Stimulated activated naive B cell treated with anti-CD40 and anti-IgM and Interleukin-4, amounts not matched to agents 10 μg/mL and 1 μg/mL and 100 μg/mL, for 72 hours (primary cell): ENCODE measurements around the gene GTF2H2C.
"Not testable (repeated sequence)": the region's sequence is repeated elsewhere in the genome, so short reads cannot be mapped to it uniquely, and the experiment has no call there.

Experiments used
- ATAC-seq, 2 donors: fragments of 150-1000 bp; cut with Tn5 transposase; replicated peaks; 2 replicates each; pipeline ENCODE4 v1.10.0; 2021; ENCODE audit warnings: moderate library complexity in 1 of 2
- DNase-seq: peaks from one replicate; pipeline ENCODE4 v3.0.0; 2021
- H3K27ac Mint-ChIP-seq: one replicate; pipeline ENCODE4 v1.8.0; 2022; ENCODE audit warnings: mild to moderate bottlenecking, mixed read lengths
- H3K27me3 Mint-ChIP-seq, 2 donors: one replicate each; pipeline ENCODE4 v1.8.0; 2022; ENCODE audit warnings: mixed read lengths in 2 of 2
- H3K36me3 Mint-ChIP-seq, 2 donors: one replicate each; pipeline ENCODE4 v1.8.0; 2022; ENCODE audit warnings: mixed read lengths in 2 of 2, mild to moderate bottlenecking in 1 of 2
- H3K4me1 Mint-ChIP-seq, 2 donors: one replicate each; pipeline ENCODE4 v1.8.0; 2022; ENCODE audit warnings: mixed read lengths in 2 of 2, mild to moderate bottlenecking in 1 of 2
- H3K4me3 Mint-ChIP-seq, 2 donors: one replicate each; pipeline ENCODE4 v1.8.0; 2022; ENCODE audit warnings: mild to moderate bottlenecking in 2 of 2, mixed read lengths in 2 of 2, moderate library complexity in 1 of 2
- H3K9me3 Mint-ChIP-seq, 2 donors: one replicate each; pipeline ENCODE4 v1.8.0; 2022; ENCODE audit warnings: mixed read lengths in 2 of 2, mild to moderate bottlenecking in 1 of 2

Gene GTF2H2C

GRCh38 chr5:69559908-69560330 is at the start of gene GTF2H2C:
Gene GTF2H2C (plus strand): TSS chr5:69560191. CDS start chr5:69565133, 4,942 bp downstream.
- DNase-seq (peak; percentile 78), ATAC-seq (peak; percentile 99 to 100)
- H3K27me3 Mint-ChIP-seq, H3K4me1 Mint-ChIP-seq, H3K36me3 Mint-ChIP-seq, H3K9me3 Mint-ChIP-seq: not testable (repeated sequence)
- Mint-ChIP-seq H3K4me3 (peak within 1 kb of the TSS; percentile 90 to 93), H3K27ac (peak within 1 kb of the TSS; percentile 95)

- Mint-ChIP-seq H3K27me3 (peaks cover 0 to 3% of the 10 kb centered on the region in 2 donors), H3K27ac (no peak overlapping the region), H3K4me1 (no peaks in the 10 kb centered on the region), H3K36me3 (no peaks in the 10 kb centered on the region), H3K4me3 (no peak overlapping the region), H3K9me3 (no peaks in the 10 kb centered on the region)
- DNase-seq = no peak
- ATAC-seq = no peak
Measured at GRCh38 chr5:69510694-69511093, 49.3 kb upstream of the GTF2H2C start.

- Mint-ChIP-seq H3K36me3 (no peaks in the 10 kb centered on the region), H3K4me1 (no peaks in the 10 kb centered on the region), H3K4me3 (no peak overlapping the region), H3K9me3 (peaks cover 0 to 1% of the 10 kb centered on the region in 2 donors), H3K27me3 (peaks cover 0 to 3% of the 10 kb centered on the region in 2 donors), H3K27ac (no peak overlapping the region)
- no peak for DNase-seq
- no peak for ATAC-seq
Measured at GRCh38 chr5:69512740-69513260, 47.2 kb upstream of the GTF2H2C start.

GRCh38 chr5:69515570-69515969 is 44.4 kb upstream of the GTF2H2C start:
- DNase-seq, ATAC-seq, H3K4me3 Mint-ChIP-seq, H3K27ac Mint-ChIP-seq, H3K9me3 Mint-ChIP-seq, H3K4me1 Mint-ChIP-seq, H3K36me3 Mint-ChIP-seq, H3K27me3 Mint-ChIP-seq: not testable (repeated sequence)

GRCh38 chr5:69516769-69517168 is 43.2 kb upstream of the GTF2H2C start:
- DNase-seq = no peak
- no peak overlapping the region for H3K4me3 Mint-ChIP-seq

GRCh38 chr5:69517763-69518212 is 42.2 kb upstream of the GTF2H2C start:
- no peak for ATAC-seq
- Mint-ChIP-seq H3K4me3 (no peak overlapping the region), H3K27ac (no peak overlapping the region), H3K27me3 (peaks cover 0 to 2% of the 10 kb centered on the region in 2 donors), H3K4me1 (no peaks in the 10 kb centered on the region), H3K36me3 (no peaks in the 10 kb centered on the region), H3K9me3 (peaks cover 0 to 1% of the 10 kb centered on the region in 2 donors)
- no peak for DNase-seq

More at GRCh38 chr5:69516769-69517168, 43.2 kb upstream of the GTF2H2C start:
- ATAC-seq = no peak
- H3K27ac Mint-ChIP-seq = no peak overlapping the region
- H3K4me1 Mint-ChIP-seq = no peaks in the 10 kb centered on the region
- peaks cover 0 to 3% of the 10 kb centered on the region in 2 donors for H3K27me3 Mint-ChIP-seq
- no peaks in the 10 kb centered on the region for H3K36me3 Mint-ChIP-seq
- H3K9me3 Mint-ChIP-seq = peaks cover 0 to 1% of the 10 kb centered on the region in 2 donors

GRCh38 chr5:69519285-69519684 is 40.7 kb upstream of the GTF2H2C start:
- H3K27ac Mint-ChIP-seq = no peak overlapping the region
- no peaks in the 10 kb centered on the region for H3K27me3 Mint-ChIP-seq
- no peaks in the 10 kb centered on the region for H3K36me3 Mint-ChIP-seq
- no peak overlapping the region for H3K4me3 Mint-ChIP-seq
- H3K4me1 Mint-ChIP-seq = no peaks in the 10 kb centered on the region
- peaks cover 0 to 1% of the 10 kb centered on the region in 2 donors for H3K9me3 Mint-ChIP-seq
- DNase-seq (no peak), ATAC-seq (no peak)

- DNase-seq (no peak), ATAC-seq (no peak)
- Mint-ChIP-seq H3K27me3 (no peaks in the 10 kb centered on the region), H3K36me3 (no peaks in the 10 kb centered on the region), H3K9me3 (no peaks in the 10 kb centered on the region), H3K27ac (no peak overlapping the region), H3K4me1 (no peaks in the 10 kb centered on the region), H3K4me3 (no peak overlapping the region)
Measured at GRCh38 chr5:69522035-69522434, 38.0 kb upstream of the GTF2H2C start.

GRCh38 chr5:69525490-69525889 is 34.5 kb upstream of the GTF2H2C start:
- no peak for ATAC-seq
- Mint-ChIP-seq H3K27ac (no peak overlapping the region), H3K36me3 (no peaks in the 10 kb centered on the region), H3K27me3 (peaks cover 1 to 5% of the 10 kb centered on the region in 2 donors), H3K4me3 (no peak overlapping the region), H3K9me3 (no peaks in the 10 kb centered on the region), H3K4me1 (no peaks in the 10 kb centered on the region)
- no peak for DNase-seq

GRCh38 chr5:69526660-69527059 is 33.3 kb upstream of the GTF2H2C start:
- Mint-ChIP-seq H3K27ac (no peak overlapping the region), H3K27me3 (peaks cover 4 to 5% of the 10 kb centered on the region in 2 donors), H3K9me3 (no peaks in the 10 kb centered on the region), H3K4me1 (no peaks in the 10 kb centered on the region), H3K4me3 (no peak overlapping the region), H3K36me3 (no peaks in the 10 kb centered on the region)
- DNase-seq (no peak), ATAC-seq (no peak)

- H3K9me3 Mint-ChIP-seq = no peaks in the 10 kb centered on the region
- ATAC-seq = no peak
- H3K36me3 Mint-ChIP-seq = no peaks in the 10 kb centered on the region
- H3K27me3 Mint-ChIP-seq = peaks cover 4 to 5% of the 10 kb centered on the region in 2 donors
- DNase-seq = no peak
- H3K4me3 Mint-ChIP-seq = no peak overlapping the region
- no peaks in the 10 kb centered on the region for H3K4me1 Mint-ChIP-seq
- H3K27ac Mint-ChIP-seq = no peak overlapping the region
Measured at GRCh38 chr5:69527128-69527770, 32.7 kb upstream of the GTF2H2C start.

GRCh38 chr5:69528035-69528434 is 32.0 kb upstream of the GTF2H2C start:
- ATAC-seq (no peak), DNase-seq (no peak)
- no peak overlapping the region for H3K4me3 Mint-ChIP-seq
- peaks cover 4 to 5% of the 10 kb centered on the region in 2 donors for H3K27me3 Mint-ChIP-seq
- no peaks in the 10 kb centered on the region for H3K36me3 Mint-ChIP-seq
- no peak overlapping the region for H3K27ac Mint-ChIP-seq
- no peaks in the 10 kb centered on the region for H3K9me3 Mint-ChIP-seq
- H3K4me1 Mint-ChIP-seq = no peaks in the 10 kb centered on the region

GRCh38 chr5:69528609-69529008 is 31.4 kb upstream of the GTF2H2C start:
- H3K36me3 Mint-ChIP-seq = no peaks in the 10 kb centered on the region
- H3K4me3 Mint-ChIP-seq = no peak overlapping the region
- no peaks in the 10 kb centered on the region for H3K4me1 Mint-ChIP-seq

GRCh38 chr5:69530561-69531405 is 29.2 kb upstream of the GTF2H2C start:
- Mint-ChIP-seq H3K36me3 (no peaks in the 10 kb centered on the region), H3K9me3 (no peaks in the 10 kb centered on the region), H3K27me3 (peaks cover 4 to 5% of the 10 kb centered on the region in 2 donors), H3K27ac (no peak overlapping the region), H3K4me3 (no peak overlapping the region), H3K4me1 (no peaks in the 10 kb centered on the region)
- no peak for ATAC-seq
- no peak for DNase-seq

More at GRCh38 chr5:69528609-69529008, 31.4 kb upstream of the GTF2H2C start:
- Mint-ChIP-seq H3K27me3 (peaks cover 4 to 5% of the 10 kb centered on the region in 2 donors), H3K27ac (no peak overlapping the region), H3K9me3 (no peaks in the 10 kb centered on the region)
- DNase-seq (no peak), ATAC-seq (no peak)
